PC-9 (cell line): ENCODE measurements around the gene WNK2. TPM values are rescaled to one million over a fixed set of nuclear protein-coding genes. Genes with fewer than 3 reads are reported as not detected.

Experiments
- BruUV-seq: library from RNA; stranded (reverse); fragments of 400-500 nt; replicated peaks from 2 replicates; lab custom pipeline; 2021; lab: Mats Ljungman, UMichigan
- CTCF ChIA-PET: fragments of 300-600 bp; sonication (Branson Sonifier 250); formaldehyde crosslinking; loops from one replicate; lab custom pipeline; 2022; ENCODE audit warnings: antibody characterized with exemption; lab: Charles Lee
- POLR2A ChIA-PET: fragments of 300-600 bp; sonication (Branson Sonifier 250); formaldehyde crosslinking; loops from one replicate; lab custom pipeline; 2022; ENCODE audit warnings: antibody characterized with exemption; ENCODE audit not compliant: unreplicated experiment; lab: Charles Lee
- DNase-seq, 2 experiments: peaks; one replicate each; pipeline versions ENCODE4 v3.0.0 to v3.0.0-alpha.2; 2015 to 2022; ENCODE audit warnings: mixed read lengths in 1 of 2
- H2AFZ ChIP-seq: fragments of 200-600 bp; sonication (generic); 2 replicates; pipeline ENCODE4 v1.8.1; 2017; ENCODE audit warnings: antibody characterized with exemption
- H3F3A ChIP-seq: fragments of 200-600 bp; sonication (generic); 2 replicates; pipeline ENCODE4 v1.8.1; 2017; ENCODE audit warnings: antibody characterized with exemption, mild to moderate bottlenecking, low read depth; ENCODE audit not compliant: insufficient read depth
- H3K27ac ChIP-seq: fragments of 200-600 bp; sonication (generic); 2 replicates; pipeline ENCODE4 v1.6.1; 2016; ENCODE audit warnings: mixed run types
- H3K27me3 ChIP-seq: fragments of 200-600 bp; sonication (generic); 2 replicates; pipeline ENCODE4 v1.6.1; 2016; ENCODE audit warnings: low read depth, mixed run types; ENCODE audit not compliant: insufficient read depth
- H3K36me3 ChIP-seq: fragments of 200-600 bp; sonication (generic); 2 replicates; pipeline ENCODE4 v1.6.1; 2016; ENCODE audit warnings: low read depth, mixed run types
- H3K4me1 ChIP-seq: fragments of 200-600 bp; sonication (generic); replicated peaks from 2 replicates; pipeline ENCODE4 v1.6.1; 2016; ENCODE audit warnings: mixed run types; ENCODE audit not compliant: insufficient read depth
- H3K4me2 ChIP-seq: fragments of 200-600 bp; sonication (generic); 2 replicates; pipeline ENCODE4 v1.6.1; 2017; ENCODE audit warnings: mixed run types
- H3K4me3 ChIP-seq: fragments of 200-600 bp; sonication (generic); 2 replicates; pipeline ENCODE4 v1.6.1; 2016; ENCODE audit warnings: mixed run types
- H3K79me2 ChIP-seq: fragments of 200-600 bp; sonication (generic); 2 replicates; pipeline ENCODE4 v1.6.1; 2017; ENCODE audit warnings: low read depth, mixed run types
- H3K9me2 ChIP-seq: fragments of 200-600 bp; sonication (generic); 2 replicates; pipeline ENCODE4 v1.8.1; 2017; ENCODE audit warnings: mild to moderate bottlenecking; ENCODE audit not compliant: insufficient read depth
- H3K9me3 ChIP-seq: fragments of 200-600 bp; sonication (generic); 2 replicates; pipeline ENCODE4 v1.8.1; 2016; ENCODE audit warnings: low read depth; ENCODE audit not compliant: insufficient read depth
- H4K20me1 ChIP-seq: fragments of 200-600 bp; sonication (generic); 2 replicates; pipeline ENCODE4 v1.8.1; 2017; ENCODE audit not compliant: insufficient read depth
- EZH2 ChIP-seq: fragments of 200-600 bp; sonication (generic); IDR thresholded peaks from 2 replicates; pipeline ENCODE4 v1.8.0; 2017; ENCODE audit warnings: antibody characterized with exemption, low read depth
- intact Hi-C: fragments of 100-400 bp; cut with micrococcal nuclease; formaldehyde crosslinking; loops from one replicate; pipeline ENCODE4 v1.10.0; 2022; ENCODE audit not compliant: unreplicated experiment
- total RNA-seq: library from RNA; stranded (reverse); gene quantifications from 2 replicates; pipeline ENCODE4 v1.2.3, GENCODE V29; 2021
- TF ChIP-seq, protein P1 (sequence below): fragments of 200-600 bp; sonication (generic); conservative IDR thresholded peaks from 2 replicates; pipeline ENCODE4 v1.6.1; 2017; ENCODE audit warnings: mixed run types, antibody characterized with exemption, mild to moderate bottlenecking, moderate library complexity

WNK2 gene
- total RNA-seq, 1 experiment from 2014 or later, result 44.6 TPM

DNA sequence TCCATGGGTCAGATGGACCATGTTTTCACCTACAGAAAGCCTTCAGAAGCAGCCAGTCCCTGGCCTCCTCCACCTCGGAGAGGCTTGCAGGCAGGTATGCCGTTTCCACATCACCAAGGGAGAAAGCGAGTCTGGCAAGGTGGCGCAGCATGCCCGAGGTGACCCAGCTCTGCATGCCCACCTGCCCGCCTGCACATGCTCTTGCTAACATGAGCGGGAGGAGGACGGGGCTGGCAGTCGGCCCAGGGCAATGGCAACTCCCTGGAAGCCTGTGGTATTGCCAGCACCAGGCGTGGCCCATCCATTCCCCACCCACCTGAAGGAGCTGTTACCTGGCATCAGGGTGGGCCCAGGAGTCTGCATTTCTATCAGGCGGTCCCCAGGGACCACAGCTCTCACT, 46.6 kb upstream of the WNK2 start:
- Histone ChIP-seq H4K20me1 (peaks cover 7% of the 10 kb centered on the region), H3K9me2 (no peaks in the 10 kb centered on the region), H3K36me3 (no peaks in the 10 kb centered on the region), H3K9me3 (no peaks in the 10 kb centered on the region), H3K79me2 (peaks cover 16% of the 10 kb centered on the region), H3K4me1 (peaks cover 17% of the 10 kb centered on the region), H3K27ac (no peak overlapping the region), H3K27me3 (no peaks in the 10 kb centered on the region), H3K4me3 (no peak overlapping the region), H3F3A (peaks cover 6% of the 10 kb centered on the region; the same call in 1 of the 2 replicates), H3K4me2 (no peak overlapping the region), H2AFZ (no peak overlapping the region)
- POLR2A ChIA-PET, result no interaction called here
- CTCF ChIA-PET, result no interaction called here
- DNase-seq, result no peak
- no TSS peak for BruUV-seq
- TF ChIP-seq EZH2, result no peak
- TF ChIP-seq, protein P1, sequence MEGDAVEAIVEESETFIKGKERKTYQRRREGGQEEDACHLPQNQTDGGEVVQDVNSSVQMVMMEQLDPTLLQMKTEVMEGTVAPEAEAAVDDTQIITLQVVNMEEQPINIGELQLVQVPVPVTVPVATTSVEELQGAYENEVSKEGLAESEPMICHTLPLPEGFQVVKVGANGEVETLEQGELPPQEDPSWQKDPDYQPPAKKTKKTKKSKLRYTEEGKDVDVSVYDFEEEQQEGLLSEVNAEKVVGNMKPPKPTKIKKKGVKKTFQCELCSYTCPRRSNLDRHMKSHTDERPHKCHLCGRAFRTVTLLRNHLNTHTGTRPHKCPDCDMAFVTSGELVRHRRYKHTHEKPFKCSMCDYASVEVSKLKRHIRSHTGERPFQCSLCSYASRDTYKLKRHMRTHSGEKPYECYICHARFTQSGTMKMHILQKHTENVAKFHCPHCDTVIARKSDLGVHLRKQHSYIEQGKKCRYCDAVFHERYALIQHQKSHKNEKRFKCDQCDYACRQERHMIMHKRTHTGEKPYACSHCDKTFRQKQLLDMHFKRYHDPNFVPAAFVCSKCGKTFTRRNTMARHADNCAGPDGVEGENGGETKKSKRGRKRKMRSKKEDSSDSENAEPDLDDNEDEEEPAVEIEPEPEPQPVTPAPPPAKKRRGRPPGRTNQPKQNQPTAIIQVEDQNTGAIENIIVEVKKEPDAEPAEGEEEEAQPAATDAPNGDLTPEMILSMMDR, result no peak
- intact Hi-C loops, result no loop called here

DNA sequence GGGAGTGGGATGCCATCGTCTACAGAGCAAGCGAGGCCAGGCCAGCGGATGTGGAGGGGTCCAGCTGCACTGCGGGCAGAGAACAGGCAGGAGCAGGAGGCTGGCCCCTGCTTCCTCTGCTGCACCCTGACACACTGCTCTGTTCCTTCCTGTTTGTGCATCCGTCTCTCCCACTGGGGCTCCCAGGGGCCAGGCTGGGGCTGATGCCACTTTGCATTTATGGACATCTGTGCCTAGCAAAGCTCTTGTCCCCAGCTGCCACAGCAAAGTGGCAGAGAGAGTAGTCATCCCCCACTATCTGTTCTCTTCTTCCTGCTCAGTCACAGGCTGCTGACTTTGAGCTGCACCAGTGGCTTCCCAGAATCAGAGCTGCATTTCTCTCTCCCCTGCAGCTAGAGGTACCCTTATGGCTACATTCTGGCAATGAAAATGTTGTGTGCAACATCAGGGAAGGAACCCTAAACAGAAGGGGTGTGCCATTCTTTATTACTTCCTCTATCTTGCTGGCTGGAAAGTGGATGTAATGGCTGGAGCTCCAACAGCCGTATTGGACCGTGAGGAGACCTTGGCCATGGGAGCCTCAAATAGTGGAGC, 45.7 kb upstream of the WNK2 start:
- Histone ChIP-seq H3K27ac (no peak overlapping the region), H3K36me3 (no peaks in the 10 kb centered on the region), H3K4me1 (peaks cover 10% of the 10 kb centered on the region; the same call in 1 of the 2 replicates), H2AFZ (no peak overlapping the region), H3K79me2 (peaks cover 7% of the 10 kb centered on the region), H3K27me3 (no peaks in the 10 kb centered on the region), H3K9me2 (no peaks in the 10 kb centered on the region), H3K4me2 (no peak overlapping the region), H3K9me3 (no peaks in the 10 kb centered on the region), H3K4me3 (no peak overlapping the region), H4K20me1 (no peaks in the 10 kb centered on the region), H3F3A (peaks cover 6% of the 10 kb centered on the region; the same call in 1 of the 2 replicates)
- intact Hi-C loops, result no loop called here
- ChIA-PET CTCF (interaction anchor here (0.7 kb wide), 1 partner anchor 19 kb away, joined by 5 read pairs; no protein-coding TSS in a partner anchor), POLR2A (no interaction called here)
- no peak for TF ChIP-seq EZH2
- no peak for DNase-seq
- no TSS peak for BruUV-seq

DNA sequence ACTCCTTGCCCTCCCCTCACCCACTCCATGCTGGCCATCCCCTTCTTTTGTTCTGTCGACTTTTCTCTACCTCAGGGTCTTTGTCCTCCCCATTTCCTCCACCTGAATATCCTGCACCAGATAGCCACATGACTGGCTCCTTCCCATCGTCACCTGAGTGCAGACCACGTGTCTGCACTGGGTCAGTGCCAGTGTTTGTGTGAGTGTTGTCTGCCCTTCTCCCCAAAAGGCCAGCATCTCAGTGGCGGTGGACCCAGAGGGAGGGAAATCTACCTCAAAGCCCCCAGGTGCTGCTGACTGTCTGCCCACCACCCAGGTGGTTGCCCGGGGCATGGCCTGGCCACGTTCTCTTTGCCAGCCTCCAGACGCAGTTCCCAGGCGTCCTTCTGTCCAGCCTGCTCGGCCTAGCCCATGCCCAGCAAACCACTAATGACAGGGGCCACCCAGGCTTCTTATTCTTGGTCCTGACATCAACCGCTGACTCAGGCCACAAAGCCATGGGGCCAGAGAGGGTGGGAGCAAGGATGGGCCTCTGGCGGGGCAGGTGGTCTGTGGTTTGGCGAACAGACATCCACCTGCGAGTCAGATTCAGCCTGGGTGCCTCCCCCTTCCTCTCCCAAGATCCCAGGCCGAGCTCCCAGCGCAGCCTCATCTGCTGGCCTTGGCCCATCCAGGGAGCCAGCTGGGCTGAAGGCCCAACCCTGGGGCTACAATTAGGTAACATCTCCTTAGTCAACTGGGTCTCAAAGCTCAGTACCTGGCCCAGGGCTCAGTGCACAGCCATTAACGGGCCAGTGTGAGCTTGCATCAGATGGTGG, 44.4 kb upstream of the WNK2 start:
- no peaks in the 10 kb centered on the region for H3K79me2 ChIP-seq
- no peaks in the 10 kb centered on the region for H3K27me3 ChIP-seq
- H3K4me2 ChIP-seq, result no peak overlapping the region
- CTCF ChIA-PET, result no interaction called here
- TF ChIP-seq EZH2, result no peak
- TF ChIP-seq, protein P1, result no peak
- no peak overlapping the region for H2AFZ ChIP-seq
- intact Hi-C loops, result no loop called here
- H3K9me2 ChIP-seq, result no peaks in the 10 kb centered on the region
- H3K36me3 ChIP-seq, result no peaks in the 10 kb centered on the region
- no peak for DNase-seq
- no peaks in the 10 kb centered on the region for H4K20me1 ChIP-seq
- no peak overlapping the region for H3K27ac ChIP-seq
- no peaks in the 10 kb centered on the region for H3K9me3 ChIP-seq
- BruUV-seq, result no TSS peak
- no peak overlapping the region for H3K4me3 ChIP-seq
- peaks cover 10% of the 10 kb centered on the region; the same call in 1 of the 2 replicates for H3K4me1 ChIP-seq
- peaks cover 6% of the 10 kb centered on the region; the same call in 1 of the 2 replicates for H3F3A ChIP-seq
- POLR2A ChIA-PET, result interaction anchor here (0.6 kb wide), 2 partner anchors 78 to 291 kb away, joined by 4 to 5 read pairs; no protein-coding TSS in a partner anchor
